Neural progenitor cell (in vitro differentiated cells): ENCODE measurements around the gene HSP90AB1. TPM values are rescaled to one million over a fixed set of nuclear protein-coding genes. Genes with fewer than 3 reads are reported as not detected.

ENCODE experiments used
- DNase-seq: peaks from one replicate; pipeline ENCODE4 v3.0.0-alpha.2; 2016; ENCODE audit warnings: low spot score
- H2AFZ ChIP-seq: fragments of 200-600 bp; sonication (generic); replicated peaks from 2 replicates; pipeline ENCODE4 v1.6.1; 2016; ENCODE audit warnings: antibody characterized with exemption
- H3F3A ChIP-seq: fragments of 200-600 bp; sonication (generic); 2 replicates; pipeline ENCODE4 v1.6.1; 2016; ENCODE audit warnings: antibody characterized with exemption, low read depth
- H3K27ac ChIP-seq: fragments of 200-600 bp; sonication (generic); 2 replicates; pipeline ENCODE4 v1.5.1; 2016; ENCODE audit warnings: mild to moderate bottlenecking
- H3K27me3 ChIP-seq: fragments of 200-600 bp; sonication (generic); 2 replicates; pipeline ENCODE4 v1.6.1; 2016; ENCODE audit warnings: mild to moderate bottlenecking, moderate library complexity
- H3K36me3 ChIP-seq: fragments of 200-600 bp; sonication (generic); 2 replicates; pipeline ENCODE4 v1.5.1; 2016
- H3K4me1 ChIP-seq: fragments of 200-600 bp; sonication (generic); 2 replicates; pipeline ENCODE4 v1.6.1; 2016; ENCODE audit warnings: mixed run types
- H3K4me2 ChIP-seq: fragments of 200-600 bp; sonication (generic); 2 replicates; pipeline ENCODE4 v1.6.1; 2016
- H3K4me3 ChIP-seq: fragments of 200-600 bp; sonication (generic); 2 replicates; pipeline ENCODE4 v1.5.1; 2016
- H3K79me2 ChIP-seq: fragments of 200-600 bp; sonication (generic); 2 replicates; pipeline ENCODE4 v1.6.1; 2016; ENCODE audit warnings: low read depth
- H3K9ac ChIP-seq: fragments of 200-600 bp; sonication (generic); 2 replicates; pipeline ENCODE4 v1.6.1; 2016
- H3K9me3 ChIP-seq: fragments of 200-600 bp; sonication (generic); 2 replicates; pipeline ENCODE4 v1.5.1; 2016; ENCODE audit warnings: low read depth
- H4K20me1 ChIP-seq: fragments of 200-600 bp; sonication (generic); 2 replicates; pipeline ENCODE4 v1.6.1; 2016; ENCODE audit warnings: low read depth
- H3K27ac Mint-ChIP-seq: 3 replicates; pipeline ENCODE4 v1.8.0; 2021; ENCODE audit warnings: mixed read lengths
- H3K27me3 Mint-ChIP-seq: 2 replicates; pipeline ENCODE4 v1.8.0; 2022; ENCODE audit warnings: low read depth, mild to moderate bottlenecking, inconsistent platforms, moderate library complexity, mixed read lengths; ENCODE audit not compliant: insufficient read depth
- H3K36me3 Mint-ChIP-seq: 3 replicates; pipeline ENCODE4 v1.8.0; 2021; ENCODE audit warnings: mixed read lengths
- H3K4me1 Mint-ChIP-seq: 3 replicates; pipeline ENCODE4 v1.8.0; 2021; ENCODE audit warnings: mixed read lengths
- H3K4me3 Mint-ChIP-seq: 3 replicates; pipeline ENCODE4 v1.8.0; 2021; ENCODE audit warnings: mild to moderate bottlenecking, moderate library complexity, mixed read lengths
- H3K9me3 Mint-ChIP-seq: 3 replicates; pipeline ENCODE4 v1.8.0; 2020; ENCODE audit warnings: mixed read lengths
- CTCF ChIP-seq: fragments of 200-600 bp; sonication (generic); IDR thresholded peaks from 2 replicates; pipeline ENCODE4 v1.5.1; 2017; ENCODE audit warnings: antibody characterized with exemption, mild to moderate bottlenecking
- EZH2 ChIP-seq: fragments of 200-600 bp; sonication (generic); IDR thresholded peaks from 2 replicates; pipeline ENCODE4 v1.6.1; 2017; ENCODE audit warnings: antibody characterized with exemption, mild to moderate bottlenecking, moderate library complexity
- EZH2phosphoT487 ChIP-seq: fragments of 200-600 bp; sonication (generic); IDR thresholded peaks from 2 replicates; pipeline ENCODE4 v1.6.1; 2017; ENCODE audit warnings: antibody characterized with exemption
- total RNA-seq: library from RNA; depleted of rRNA; stranded (reverse); fragments of >200 nt; gene quantifications from 2 replicates; pipeline ENCODE4 v1.2.3, GENCODE V29; 2015; ENCODE audit warnings: low replicate concordance

Gene HSP90AB1
- total RNA-seq, 1 donor from 2014 or later: 2,068 TPM

GRCh38 chr6:44201638-44202303 lies 45.1 kb upstream of the HSP90AB1 start:
- no peak overlapping the region for H3K4me3 Mint-ChIP-seq
- no peak for TF ChIP-seq EZH2phosphoT487
- no peak for TF ChIP-seq EZH2
- no peak for TF ChIP-seq CTCF

GRCh38 chr6:44202332-44202971 lies 44.4 kb upstream of the HSP90AB1 start:
- no peaks in the 10 kb centered on the region for H4K20me1 ChIP-seq
- H3K79me2 ChIP-seq: no peaks in the 10 kb centered on the region
- Mint-ChIP-seq H3K36me3 (no peaks in the 10 kb centered on the region), H3K4me3 (no peak overlapping the region), H3K27me3 (peaks cover 7% of the 10 kb centered on the region), H3K9me3 (no peaks in the 10 kb centered on the region), H3K27ac (no peak overlapping the region), H3K4me1 (peaks cover 26% of the 10 kb centered on the region)
- no peak overlapping the region for H3K27ac ChIP-seq
- H3K4me1 ChIP-seq: peaks cover 37% of the 10 kb centered on the region
- no peak overlapping the region for H3K4me3 ChIP-seq
- no peaks in the 10 kb centered on the region for H3K36me3 ChIP-seq
- H3K27me3 ChIP-seq: no peaks in the 10 kb centered on the region
- H3F3A ChIP-seq: peaks cover 32% of the 10 kb centered on the region
- H2AFZ ChIP-seq: peak overlapping the region; percentile 61
- H3K9me3 ChIP-seq: no peaks in the 10 kb centered on the region
- peak; percentile 69 for DNase-seq
- H3K9ac ChIP-seq: no peak overlapping the region
- TF ChIP-seq CTCF (no peak), EZH2 (no peak), EZH2phosphoT487 (no peak)
- peak overlapping the region; percentile 58 for H3K4me2 ChIP-seq

More at GRCh38 chr6:44201638-44202303, 45.1 kb upstream of the HSP90AB1 start:
- H3F3A ChIP-seq: peaks cover 26% of the 10 kb centered on the region
- H3K36me3 ChIP-seq: no peaks in the 10 kb centered on the region
- H3K4me2 ChIP-seq: peak overlapping the region; percentile 58
- Mint-ChIP-seq H3K4me1 (peaks cover 22% of the 10 kb centered on the region), H3K9me3 (no peaks in the 10 kb centered on the region), H3K27ac (peak overlapping the region; percentile 91), H3K27me3 (peaks cover 9% of the 10 kb centered on the region), H3K36me3 (no peaks in the 10 kb centered on the region)
- no peak overlapping the region for H3K27ac ChIP-seq
- H3K4me3 ChIP-seq: no peak overlapping the region
- peaks cover 34% of the 10 kb centered on the region for H3K4me1 ChIP-seq
- no peak for DNase-seq
- H3K9me3 ChIP-seq: no peaks in the 10 kb centered on the region
- H3K79me2 ChIP-seq: no peaks in the 10 kb centered on the region
- no peaks in the 10 kb centered on the region for H3K27me3 ChIP-seq
- H3K9ac ChIP-seq: no peak overlapping the region
- no peak overlapping the region for H2AFZ ChIP-seq
- H4K20me1 ChIP-seq: no peaks in the 10 kb centered on the region

- Histone ChIP-seq H3K9me3 (no peaks in the 10 kb centered on the region), H3F3A (peaks cover 39% of the 10 kb centered on the region), H2AFZ (peak overlapping the region; percentile 61), H3K9ac (no peak overlapping the region), H3K27me3 (no peaks in the 10 kb centered on the region), H3K4me3 (no peak overlapping the region), H3K4me2 (peak overlapping the region; percentile 58), H3K79me2 (no peaks in the 10 kb centered on the region), H3K36me3 (no peaks in the 10 kb centered on the region), H4K20me1 (no peaks in the 10 kb centered on the region), H3K27ac (peak overlapping the region; percentile 81), H3K4me1 (peaks cover 37% of the 10 kb centered on the region)
- TF ChIP-seq CTCF (no peak), EZH2 (no peak), EZH2phosphoT487 (no peak)
- no peaks in the 10 kb centered on the region for H3K36me3 Mint-ChIP-seq
- peaks cover 8% of the 10 kb centered on the region for H3K27me3 Mint-ChIP-seq
- H3K27ac Mint-ChIP-seq: no peak overlapping the region
- DNase-seq: no peak
- no peaks in the 10 kb centered on the region for H3K9me3 Mint-ChIP-seq
- H3K4me3 Mint-ChIP-seq: no peak overlapping the region
- H3K4me1 Mint-ChIP-seq: peaks cover 26% of the 10 kb centered on the region
Measured at GRCh38 chr6:44202972-44203750, 43.7 kb upstream of the HSP90AB1 start.
